Thyroid gland (tissue), 4 donors: ENCODE results near the gene HIVEP1.

Experiments
- CTCF ChIP-seq, 6 experiments: fragments of 200-600 bp in 3 of 6; fragments of 450-650 bp in 3 of 6; sonication (generic) in 3 of 6; IDR thresholded peaks; one replicate each; pipeline ENCODE4 v1.5.1; 2016 to 2019; ENCODE audit warnings: antibody characterized with exemption in 6 of 6, mild to moderate bottlenecking in 2 of 6, inconsistent platforms in 1 of 6, moderate library complexity in 1 of 6
- POLR2A ChIP-seq, 2 donors: fragments of 450-650 bp; IDR thresholded peaks; one replicate each; pipeline ENCODE4 v1.6.1; 2017; ENCODE audit warnings: antibody characterized with exemption in 2 of 2, mild to moderate bottlenecking in 2 of 2, moderate library complexity in 1 of 2

GRCh38 chr6:12037798-12038197, 25.7 kb downstream of the HIVEP1 start:
- TF ChIP-seq CTCF (IDR thresholded peaks at IDR 0.05), result no peak
- TF ChIP-seq POLR2A (IDR thresholded peaks at IDR 0.05), result no peak
